NOMO-1 treated with dmso at 0.1 percent for 144 hours (cell line): ENCODE data around the gene RANGAP1.
"Not testable (repeated sequence)": the region's sequence is repeated elsewhere in the genome, so short reads cannot be mapped to it uniquely, and the experiment has no call there.

Experiments used
- DNase-seq: peaks from one replicate; lab custom pipeline; 2025; ENCODE audit not compliant: unreplicated experiment; lab: John Stamatoyannopoulos, UW

RANGAP1 gene

GRCh38 chr22:41261541-41262249 lies 24.3 kb downstream of the RANGAP1 start:
- DNase-seq: no peak

GRCh38 chr22:41260871-41261270 lies 25.1 kb downstream of the RANGAP1 start:
- DNase-seq: no peak

GRCh38 chr22:41259756-41260155 lies 26.2 kb downstream of the RANGAP1 start:
- not testable (repeated sequence) for DNase-seq

- DNase-seq: no peak
Measured at GRCh38 chr22:41257696-41258095, 28.3 kb downstream of the RANGAP1 start.

GRCh38 chr22:41256254-41257253 lies 29.4 kb downstream of the RANGAP1 start:
- no peak for DNase-seq

GRCh38 chr22:41254230-41254629 lies 31.8 kb downstream of the RANGAP1 start:
- no peak for DNase-seq

- no peak for DNase-seq
Measured at GRCh38 chr22:41252365-41252764, 33.6 kb downstream of the RANGAP1 start.

- no peak for DNase-seq
Measured at GRCh38 chr22:41250127-41250526, 35.9 kb downstream of the RANGAP1 start.

- DNase-seq: no peak
Measured at GRCh38 chr22:41249442-41249841, 36.5 kb downstream of the RANGAP1 start.

- DNase-seq: no peak
Measured at GRCh38 chr22:41248758-41249157, 37.2 kb downstream of the RANGAP1 start.

- DNase-seq: no peak
Measured at GRCh38 chr22:41248314-41248713, 37.7 kb downstream of the RANGAP1 start.

- DNase-seq: no peak
Measured at GRCh38 chr22:41247703-41248102, 38.3 kb downstream of the RANGAP1 start.

GRCh38 chr22:41245917-41246499 lies 40.0 kb downstream of the RANGAP1 start:
- DNase-seq: no peak

- no peak for DNase-seq
Measured at GRCh38 chr22:41243361-41243760, 42.6 kb downstream of the RANGAP1 start.

GRCh38 chr22:41242396-41243117 lies 43.4 kb downstream of the RANGAP1 start:
- no peak for DNase-seq

- DNase-seq: no peak
Measured at GRCh38 chr22:41241133-41241676, 44.8 kb downstream of the RANGAP1 start.

- no peak for DNase-seq
Measured at GRCh38 chr22:41240377-41241132, 45.4 kb downstream of the RANGAP1 start, which contains the start of gene CHADL. CHADL (minus strand) TSS chr22:41240931; CDS start chr22:41240881, 50 bp downstream.

- no peak for DNase-seq
Measured at GRCh38 chr22:41239443-41240128, 46.4 kb downstream of the RANGAP1 start.
